Measurements from ENCODE around the gene HIPK1.
"Not testable (repeated sequence)": the region's sequence is repeated elsewhere in the genome, so short reads cannot be mapped to it uniquely, and the experiment has no call there.

HIPK1 gene

GRCh38 chr1:113946112-113946511, 17.0 kb downstream of the HIPK1 start:
- no peak for DNase-seq

- DNase-seq, result no peak
Measured at GRCh38 chr1:113946678-113947387, 17.7 kb downstream of the HIPK1 start.

- DNase-seq, result no peak
Measured at GRCh38 chr1:113947388-113948107, 18.4 kb downstream of the HIPK1 start.

GRCh38 chr1:113948151-113948550, 19.0 kb downstream of the HIPK1 start:
- not testable (repeated sequence) for DNase-seq

GRCh38 chr1:113949007-113949406, 19.9 kb downstream of the HIPK1 start:
- no peak for DNase-seq

GRCh38 chr1:113950908-113951307, 21.8 kb downstream of the HIPK1 start:
- no peak for DNase-seq

- DNase-seq, result no peak
Measured at GRCh38 chr1:113951719-113952118, 22.6 kb downstream of the HIPK1 start.

GRCh38 chr1:113957984-113958383, 28.9 kb downstream of the HIPK1 start:
- DNase-seq, result no peak

GRCh38 chr1:113958691-113959090, 29.6 kb downstream of the HIPK1 start:
- no peak for DNase-seq

GRCh38 chr1:113963281-113963906, 34.3 kb downstream of the HIPK1 start:
- no peak for DNase-seq

GRCh38 chr1:113965703-113966412, 36.7 kb downstream of the HIPK1 start:
- no peak for DNase-seq

- no peak for DNase-seq
Measured at GRCh38 chr1:113972954-113973353, 43.8 kb downstream of the HIPK1 start.

- no peak for DNase-seq
Measured at GRCh38 chr1:113975211-113975895, 46.2 kb downstream of the HIPK1 start.

- DNase-seq, result no peak
Measured at GRCh38 chr1:113976609-113977278, 47.6 kb downstream of the HIPK1 start.

GRCh38 chr1:113977906-113978305, 48.8 kb downstream of the HIPK1 start:
- no peak for DNase-seq

- peak; percentile 57 for DNase-seq
Measured at GRCh38 chr1:113978863-113979702, 50.0 kb downstream of the HIPK1 start, which contains the start of gene OLFML3. Gene OLFML3 (plus strand): TSS chr1:113979474. CDS start chr1:113979517, 43 bp downstream.

- DNase-seq, result no peak
Measured at GRCh38 chr1:113980110-113980509, 51.0 kb downstream of the HIPK1 start.

GRCh38 chr1:113981962-113982931, 53.1 kb downstream of the HIPK1 start:
- DNase-seq, result no peak

- no peak for DNase-seq
Measured at GRCh38 chr1:113982949-113983348, 53.8 kb downstream of the HIPK1 start.

GRCh38 chr1:113983391-113983790, 54.3 kb downstream of the HIPK1 start:
- DNase-seq, result no peak
